K562 (cell line): Measurements from ENCODE around the gene RGN. TPM values are rescaled to one million over a fixed set of nuclear protein-coding genes. Genes with fewer than 3 reads are reported as not detected.
"Not testable (repeated sequence)": the region's sequence is repeated elsewhere in the genome, so short reads cannot be mapped to it uniquely, and the experiment has no call there.

Experiments
- ATAC-seq: fragments of 200-7000 bp; cut with Tn5 transposase; 3 replicates; pipeline ENCODE4 v1.9.1; 2020; ENCODE audit warnings: moderate library complexity
- BruUV-seq: library from RNA; stranded (reverse); fragments of 400-500 nt; replicated peaks from 2 replicates; lab custom pipeline; 2021; lab: Mats Ljungman, UMichigan
- CTCF ChIA-PET: fragments of 300-600 bp; formaldehyde crosslinking; extraction: SDS; loops from one replicate; lab custom pipeline; 2021; ENCODE audit warnings: low intra/inter-chr PET ratio; lab: Yijun Ruan, JAX
- POLR2A ChIA-PET: fragments of 300-600, 350-650 bp; sonication (Branson Sonifier 250); formaldehyde crosslinking; extraction: SDS; loops from one replicate; lab custom pipeline; 2021; ENCODE audit warnings: antibody characterized with exemption, inconsistent platforms; lab: Yijun Ruan, JAX
- DNase-seq, 4 experiments: peaks; one replicate each; pipeline versions ENCODE4 v3.0.0 to v3.0.0-alpha.2; 2011 to 2018; ENCODE audit warnings: low spot score in 3 of 4, mixed read lengths in 3 of 4; ENCODE audit errors: extremely low read depth in 1 of 4
- FAIRE-seq: peaks from 2 replicates; lab custom pipeline; 2011; peaks lifted over from hg19 to GRCh38; lab: Jason Lieb, UNC
- H2AFZ ChIP-seq: 2 replicates; pipeline ENCODE4 v1.6.0; 2011; ENCODE audit warnings: low read depth, low read length, control low read depth, inconsistent platforms
- H3K27ac ChIP-seq: fragments of 200-600 bp; 3 replicates; pipeline ENCODE4 v1.8.0; 2011; ENCODE audit warnings: low read depth, mild to moderate bottlenecking, control low read depth, inconsistent platforms, low read length, moderate library complexity, mixed read lengths; ENCODE audit errors: extremely low read depth
- H3K27me3 ChIP-seq, 2 experiments: fragments of 300-600 bp in 1 of 2; 2 replicates in 1 of 2; 3 replicates in 1 of 2; pipeline versions ENCODE4 v1.6.0 to v1.8.0; 2011; ENCODE audit warnings: inconsistent platforms in 2 of 2, low read length in 2 of 2, mild to moderate bottlenecking in 1 of 2, mixed read lengths in 1 of 2, moderate library complexity in 1 of 2; ENCODE audit not compliant: control insufficient read depth in 2 of 2, insufficient read depth in 2 of 2
- H3K36me3 ChIP-seq: fragments of 300-600 bp; 3 replicates; pipeline ENCODE4 v1.8.0; 2011; ENCODE audit warnings: mild to moderate bottlenecking, low read length, inconsistent platforms; ENCODE audit not compliant: control insufficient read depth, insufficient read depth
- H3K4me1 ChIP-seq, 2 experiments: fragments of 200-600 bp in 1 of 2; replicated peaks in 1 of 2; 2 replicates in 1 of 2; 3 replicates in 1 of 2; pipeline versions ENCODE4 v1.5.1 to v1.8.0; 2011; ENCODE audit warnings: inconsistent platforms in 2 of 2, low read length in 2 of 2, mild to moderate bottlenecking in 1 of 2, mixed read lengths in 1 of 2, moderate library complexity in 1 of 2; ENCODE audit not compliant: control insufficient read depth in 2 of 2, insufficient read depth in 2 of 2
- H3K4me2 ChIP-seq: 2 replicates; pipeline ENCODE4 v1.6.1; 2011; ENCODE audit warnings: low read length, control low read depth, inconsistent platforms, mixed read lengths; ENCODE audit not compliant: insufficient read depth
- H3K4me3 ChIP-seq: fragments of 200-600 bp; sonication (generic), shearing (Covaris generic); 2 replicates; pipeline ENCODE4 v1.5.1; 2016; ENCODE audit warnings: control low read depth, inconsistent platforms
- H3K79me2 ChIP-seq: fragments of 200-600 bp; 3 replicates; pipeline ENCODE4 v1.8.0; 2011; ENCODE audit warnings: low read length, inconsistent platforms; ENCODE audit not compliant: control insufficient read depth, insufficient read depth
- H3K9ac ChIP-seq, 2 experiments: 2 replicates each; pipeline versions ENCODE4 v1.6.0 to v1.6.1; 2011; ENCODE audit warnings: low read depth in 2 of 2, low read length in 2 of 2, control low read depth in 1 of 2, inconsistent platforms in 1 of 2, mild to moderate bottlenecking in 1 of 2, mixed read lengths in 1 of 2; ENCODE audit not compliant: insufficient read depth in 1 of 2
- H3K9me1 ChIP-seq: one replicate; pipeline ENCODE4 v1.6.0; 2011; ENCODE audit warnings: inconsistent platforms, mild to moderate bottlenecking, low read length, moderate library complexity; ENCODE audit not compliant: control insufficient read depth, insufficient read depth
- H3K9me3 ChIP-seq: replicated peaks from 2 replicates; pipeline ENCODE4 v1.5.1; 2011; ENCODE audit warnings: low read depth, low read length, inconsistent platforms; ENCODE audit not compliant: control insufficient read depth, insufficient read depth
- H4K20me1 ChIP-seq: replicated peaks from 2 replicates; pipeline ENCODE4 v1.6.1; 2011; ENCODE audit warnings: low read length, inconsistent platforms, mixed read lengths; ENCODE audit not compliant: control insufficient read depth, insufficient read depth
- WGBS: fragments of 100-300 bp; shearing (Covaris generic); methylation state at CpG from one replicate; pipeline ENCODE4 v1.1.6; 2016; ENCODE audit warnings: low coverage, mixed read lengths; ENCODE audit not compliant: insufficient coverage; ENCODE audit errors: missing lambda C conversion rate; 5-methylcytosine and 5-hydroxymethylcytosine counted together
- in situ Hi-C: fragments of 300-500 bp; cut with MboI; formaldehyde crosslinking; loops from 4 replicates; pipeline ENCODE4 v1.15.0; 2018; ENCODE audit warnings: inconsistent platforms, mixed read lengths
- intact Hi-C: fragments of 100-400 bp; cut with micrococcal nuclease; formaldehyde crosslinking; loops from 2 replicates; pipeline ENCODE4 v1.14.2; 2022
- polyA plus RNA-seq, 8 experiments: library from polyadenylated mRNA; depleted of rRNA in 4 of 8; stranded (reverse) in 5 of 8; unstranded in 3 of 8; fragments of >200 nt; fragmentation: Nextera tagmentation in 2 of 8; fragmentation: Illumina TruSeq in 1 of 8; extraction: Ambion mirVana in 2 of 8; extraction: Trizol in 1 of 8; gene quantifications; 2 replicates each; pipeline versions ENCODE4 v1.2.1 to v1.2.3, GENCODE V29; 2011 to 2014; ENCODE audit warnings: inconsistent platforms in 1 of 8, missing spikeins in 1 of 8
- total RNA-seq, 7 experiments: library from RNA; depleted of rRNA in 6 of 7; stranded (reverse); fragments of >200 nt in 6 of 7; fragmentation: Illumina TruSeq in 2 of 7; extraction: Trizol in 2 of 7; gene quantifications; 2 replicates each; pipeline versions ENCODE4 v1.2.1 to v1.2.3, GENCODE V29; 2011 to 2021; ENCODE audit warnings: low replicate concordance in 1 of 7
- TF ChIP-seq, protein P1 (sequence below): fragments of 450-650 bp; IDR thresholded peaks from 2 replicates; pipeline ENCODE4 v1.6.1; 2016
- TF ChIP-seq, protein P2 (sequence below): IDR thresholded peaks from 2 replicates; pipeline ENCODE4 v1.6.1; 2016; ENCODE audit warnings: missing genetic modification characterization, missing compliant biosample characterization

The RGN gene
- total and polyA plus RNA-seq, 9 of the 15 experiments (the other 6 are each of a cell fraction or from before 2014, with no cell fraction given): not detected

DNA sequence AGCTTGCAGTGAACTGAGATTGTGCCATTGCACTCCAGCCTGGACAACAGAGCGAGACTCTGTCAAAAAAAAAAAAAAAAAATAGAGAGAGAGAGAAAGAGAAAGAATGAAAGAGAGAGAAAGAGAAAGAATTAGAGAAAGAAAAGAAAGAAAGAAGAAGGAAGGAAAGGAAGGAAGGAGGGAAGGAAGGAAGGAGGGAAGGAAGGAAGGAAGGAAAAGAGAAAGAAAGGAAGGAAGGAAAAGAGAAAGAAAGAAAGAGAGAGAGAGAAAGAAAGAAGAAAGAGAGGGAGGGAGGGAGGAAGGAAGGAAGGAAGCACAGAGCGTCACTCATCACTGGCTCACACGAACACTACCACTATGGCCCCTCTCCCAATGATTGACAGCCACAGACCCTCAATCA is 46.2 kb downstream of the RGN start:
- POLR2A ChIA-PET, FAIRE-seq, H3K27ac ChIP-seq, H3K36me3 ChIP-seq, H3K4me1 ChIP-seq, H3K79me2 ChIP-seq, H3K9me3 ChIP-seq, H3K27me3 ChIP-seq, DNase-seq, H3K9ac ChIP-seq, CTCF ChIA-PET, H4K20me1 ChIP-seq, intact Hi-C loops, in situ Hi-C loops, H3K4me3 ChIP-seq, ATAC-seq, BruUV-seq, H2AFZ ChIP-seq, H3K4me2 ChIP-seq, H3K9me1 ChIP-seq: not testable (repeated sequence)
- no CpG with 5 or more reads among the region's 3 CpGs for WGBS
- TF ChIP-seq, protein P1, sequence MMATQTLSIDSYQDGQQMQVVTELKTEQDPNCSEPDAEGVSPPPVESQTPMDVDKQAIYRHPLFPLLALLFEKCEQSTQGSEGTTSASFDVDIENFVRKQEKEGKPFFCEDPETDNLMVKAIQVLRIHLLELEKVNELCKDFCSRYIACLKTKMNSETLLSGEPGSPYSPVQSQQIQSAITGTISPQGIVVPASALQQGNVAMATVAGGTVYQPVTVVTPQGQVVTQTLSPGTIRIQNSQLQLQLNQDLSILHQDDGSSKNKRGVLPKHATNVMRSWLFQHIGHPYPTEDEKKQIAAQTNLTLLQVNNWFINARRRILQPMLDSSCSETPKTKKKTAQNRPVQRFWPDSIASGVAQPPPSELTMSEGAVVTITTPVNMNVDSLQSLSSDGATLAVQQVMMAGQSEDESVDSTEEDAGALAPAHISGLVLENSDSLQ: 0 out of 2 replicates have a peak, but pooled peaks have one; percentile 11
- TF ChIP-seq, protein P2, sequence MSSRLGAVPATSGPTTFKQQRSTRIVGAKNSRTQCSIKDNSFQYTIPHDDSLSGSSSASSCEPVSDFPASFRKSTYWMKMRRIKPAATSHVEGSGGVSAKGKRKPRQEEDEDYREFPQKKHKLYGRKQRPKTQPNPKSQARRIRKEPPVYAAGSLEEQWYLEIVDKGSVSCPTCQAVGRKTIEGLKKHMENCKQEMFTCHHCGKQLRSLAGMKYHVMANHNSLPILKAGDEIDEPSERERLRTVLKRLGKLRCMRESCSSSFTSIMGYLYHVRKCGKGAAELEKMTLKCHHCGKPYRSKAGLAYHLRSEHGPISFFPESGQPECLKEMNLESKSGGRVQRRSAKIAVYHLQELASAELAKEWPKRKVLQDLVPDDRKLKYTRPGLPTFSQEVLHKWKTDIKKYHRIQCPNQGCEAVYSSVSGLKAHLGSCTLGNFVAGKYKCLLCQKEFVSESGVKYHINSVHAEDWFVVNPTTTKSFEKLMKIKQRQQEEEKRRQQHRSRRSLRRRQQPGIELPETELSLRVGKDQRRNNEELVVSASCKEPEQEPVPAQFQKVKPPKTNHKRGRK (tag): peak; percentile 38; the same call in 1 of the 2 replicates
